Measurements from ENCODE around the gene TCEAL5.
A peak's percentile ranks its signal among the peaks of the same experiment; 100 is the strongest.
"Not testable (repeated sequence)": the region's sequence is repeated elsewhere in the genome, so short reads cannot be mapped to it uniquely, and the experiment has no call there.

The TCEAL5 gene, protein sequence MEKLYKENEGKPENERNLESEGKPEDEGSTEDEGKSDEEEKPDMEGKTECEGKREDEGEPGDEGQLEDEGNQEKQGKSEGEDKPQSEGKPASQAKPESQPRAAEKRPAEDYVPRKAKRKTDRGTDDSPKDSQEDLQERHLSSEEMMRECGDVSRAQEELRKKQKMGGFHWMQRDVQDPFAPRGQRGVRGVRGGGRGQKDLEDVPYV
- 0 to 0.09 (median 0) reads per million in 18 experiments for total RNA-seq

DNA sequence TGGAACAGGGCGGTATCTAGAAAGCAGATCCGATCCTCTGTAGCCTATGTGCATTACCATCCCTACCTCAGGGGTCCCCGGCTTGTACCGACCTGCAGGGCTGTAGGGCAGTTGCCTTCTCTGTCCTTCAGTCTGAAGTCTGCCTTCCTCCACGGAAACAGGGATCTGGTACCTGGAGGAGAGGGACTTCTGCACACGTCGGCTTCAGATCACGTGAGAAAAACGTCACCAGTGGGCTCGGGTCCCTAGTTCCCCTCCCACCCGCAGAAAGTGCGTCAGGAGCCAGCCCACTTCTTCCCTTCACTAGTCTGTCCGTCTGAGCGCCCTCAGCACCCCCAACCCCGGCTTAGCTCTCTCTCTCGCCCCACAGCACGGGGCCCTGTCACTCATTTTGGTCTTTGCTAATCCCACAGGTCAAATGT is at the start of gene TCEAL5:
TCEAL5 (minus strand) TSS at position 170 of the 422 bp plus-strand sequence. CDS start 2,187 bp downstream, outside the sequence.
- DNase-seq: no peak

DNA sequence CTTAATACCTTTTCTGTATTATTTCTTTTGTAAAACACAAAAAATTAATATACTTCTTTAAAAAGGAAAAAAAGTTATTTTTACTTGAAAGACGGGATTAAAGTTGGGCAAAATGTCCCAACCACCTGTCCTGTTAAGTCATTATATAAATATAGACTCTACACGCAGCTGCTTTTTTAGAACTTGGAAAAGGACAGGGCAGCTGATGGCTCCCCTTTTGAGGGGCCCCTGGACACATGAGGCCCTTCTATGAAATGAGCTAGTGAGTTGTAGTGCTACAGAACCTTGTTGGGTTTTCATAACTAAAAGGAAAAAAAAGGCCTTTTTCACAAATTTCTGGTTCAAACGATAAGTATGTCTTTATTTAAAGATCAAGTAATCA is 34.8 kb upstream of the TCEAL5 start:
- no peak for DNase-seq

DNA sequence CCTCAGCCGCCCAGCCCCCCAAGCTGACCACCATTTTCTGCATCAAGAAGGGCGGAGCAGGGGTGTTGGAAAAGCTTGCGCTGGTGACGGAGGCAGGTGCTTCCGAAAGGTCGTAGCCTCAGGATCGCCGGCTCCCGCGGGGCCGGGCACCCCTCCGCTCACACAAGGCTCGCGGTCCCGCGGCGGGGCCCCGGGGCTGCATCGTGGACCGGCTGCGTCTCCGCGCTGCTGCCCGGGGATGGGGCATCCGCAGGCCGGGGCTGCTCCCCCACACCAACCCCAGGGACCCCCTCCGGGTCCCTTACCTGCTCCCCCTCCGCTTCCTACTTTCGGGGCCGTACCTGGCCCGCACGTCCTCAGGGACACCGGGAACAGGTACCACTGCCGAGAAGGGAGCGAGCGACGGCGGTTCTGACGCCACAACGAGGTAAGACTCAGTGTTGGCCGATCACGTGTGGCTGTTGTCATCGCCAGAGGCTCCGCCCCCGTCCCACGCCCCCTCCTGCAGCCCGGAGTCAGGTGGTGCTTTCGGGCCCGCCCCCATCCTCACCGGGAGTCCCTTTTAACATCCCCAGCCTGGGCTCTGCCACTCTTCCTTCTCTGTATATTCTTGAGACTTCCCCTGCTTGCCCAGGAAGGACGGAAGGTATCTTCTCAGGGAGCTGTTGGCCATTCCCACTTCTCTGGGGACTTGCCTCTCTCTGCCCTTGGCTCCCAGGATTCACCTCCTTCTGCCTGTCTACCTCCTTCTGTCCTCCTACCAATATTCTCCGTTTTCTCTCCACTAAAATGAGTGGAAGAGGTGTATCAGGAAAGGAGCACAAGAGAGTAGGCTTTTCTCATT is 34.2 kb upstream of the TCEAL5 start, which contains the start of gene BEX2:
BEX2 (minus strand) TSS at position 436 of the 844 bp plus-strand sequence. CDS start 1,014 bp downstream, outside the sequence.
- DNase-seq: peak; percentile 4 to 8

DNA sequence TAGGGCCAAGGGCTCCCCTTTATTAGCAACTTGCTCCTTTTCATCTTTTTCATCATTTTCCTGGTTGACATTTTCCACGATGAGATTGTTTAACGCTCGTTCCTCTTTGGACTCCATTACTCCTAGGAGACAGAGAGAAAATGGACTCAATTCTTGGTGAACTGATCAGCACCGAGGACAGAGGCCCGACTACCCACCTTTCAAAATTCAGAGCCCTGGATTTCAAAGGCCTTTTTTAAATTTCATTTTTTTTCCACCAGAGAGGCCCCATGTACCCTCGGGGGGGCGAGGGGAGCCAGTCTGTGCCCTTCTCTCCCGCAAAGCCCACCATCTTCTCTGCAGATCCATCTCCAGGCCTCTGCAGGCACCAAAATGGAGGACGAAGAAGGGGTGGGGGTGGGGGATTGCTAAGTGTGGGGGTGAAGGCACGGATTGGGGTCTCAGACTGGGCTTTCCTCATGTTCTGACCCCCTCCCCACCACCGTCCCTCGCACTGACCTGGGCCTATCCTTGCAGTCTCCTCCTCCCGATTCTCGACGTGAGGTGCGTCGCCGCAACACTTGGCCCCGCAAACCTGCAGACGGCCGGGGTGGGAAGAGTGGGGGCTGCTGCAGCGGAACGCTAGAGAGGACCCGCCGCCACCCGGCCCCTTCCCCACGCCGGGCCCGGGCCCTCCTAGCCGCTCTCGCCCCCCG is 33.5 kb upstream of the TCEAL5 start:
- no peak for DNase-seq

DNA sequence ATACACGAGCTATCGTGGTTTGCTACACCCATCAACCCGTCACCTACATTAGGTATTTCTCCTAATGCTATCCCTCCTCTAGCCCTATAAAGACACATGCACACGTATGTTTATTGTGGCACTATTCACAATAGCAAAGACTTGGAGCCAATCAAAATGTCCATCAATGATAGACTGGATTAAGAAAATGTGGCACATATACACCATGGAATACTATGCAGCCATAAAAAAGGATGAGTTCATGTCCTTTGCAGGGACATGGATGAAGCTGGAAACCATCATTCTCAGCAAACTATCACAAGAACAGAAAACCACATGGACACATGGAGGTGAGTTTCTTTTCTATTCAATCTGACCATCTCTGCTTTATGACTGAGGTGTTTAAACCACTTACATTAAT is 29.1 kb upstream of the TCEAL5 start:
- DNase-seq: not testable (repeated sequence)

DNA sequence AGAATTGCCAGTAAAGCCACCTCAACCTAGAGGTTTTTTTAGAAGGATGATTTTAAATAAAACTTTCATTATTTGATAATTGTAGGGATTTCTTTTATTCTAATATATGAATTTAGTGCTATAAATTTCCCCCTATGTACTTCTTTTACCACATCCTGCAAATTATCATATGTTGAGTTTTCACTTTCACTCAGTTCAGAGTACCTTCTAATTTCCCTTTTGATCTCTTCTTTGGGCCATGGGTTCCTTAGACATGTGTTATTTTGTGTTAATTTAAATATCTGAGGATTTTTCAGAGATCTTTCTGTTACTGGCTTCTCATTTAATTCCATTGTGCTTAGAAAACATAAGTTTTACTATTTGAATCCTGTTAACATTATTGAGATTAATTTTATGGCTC is 28.2 kb upstream of the TCEAL5 start:
- DNase-seq: no peak

DNA sequence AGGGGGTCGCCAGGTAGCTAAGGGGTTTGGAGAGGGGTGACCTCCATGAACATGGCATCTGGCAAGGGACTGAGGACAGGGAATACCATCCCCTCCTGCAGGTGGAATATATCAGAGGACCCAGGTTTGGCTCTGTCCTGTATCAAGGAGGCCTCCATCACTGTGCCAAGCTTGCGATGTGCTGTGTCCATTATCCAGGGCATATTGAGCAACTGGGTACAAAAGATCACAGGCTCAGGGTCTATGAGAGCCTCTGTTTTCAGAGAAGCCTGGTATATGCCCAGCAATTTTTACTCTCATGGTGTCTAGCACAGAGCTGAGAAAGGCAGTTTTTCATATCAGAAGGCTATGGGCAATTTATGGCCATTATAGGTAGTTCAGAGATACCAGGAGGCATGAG is 16.6 kb upstream of the TCEAL5 start:
- no peak for DNase-seq

DNA sequence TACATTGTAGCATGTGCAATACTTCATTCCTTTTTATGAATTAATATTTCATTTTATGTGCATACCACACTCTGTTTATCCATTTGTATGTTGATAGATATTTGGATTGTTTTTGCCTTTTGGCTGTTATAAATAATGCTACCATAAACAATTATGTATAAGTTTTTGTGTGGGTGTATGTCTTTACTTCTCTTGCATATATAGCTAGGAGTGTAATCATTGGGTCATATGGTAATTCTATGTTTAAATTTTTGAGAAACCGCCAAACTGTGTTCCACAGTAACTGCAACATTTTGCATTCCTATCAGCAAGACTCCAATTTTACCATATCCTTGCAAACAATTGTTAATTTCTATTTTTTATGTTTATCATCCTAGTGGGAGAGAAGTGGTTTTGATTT is 3.1 kb upstream of the TCEAL5 start:
- no peak for DNase-seq

DNA sequence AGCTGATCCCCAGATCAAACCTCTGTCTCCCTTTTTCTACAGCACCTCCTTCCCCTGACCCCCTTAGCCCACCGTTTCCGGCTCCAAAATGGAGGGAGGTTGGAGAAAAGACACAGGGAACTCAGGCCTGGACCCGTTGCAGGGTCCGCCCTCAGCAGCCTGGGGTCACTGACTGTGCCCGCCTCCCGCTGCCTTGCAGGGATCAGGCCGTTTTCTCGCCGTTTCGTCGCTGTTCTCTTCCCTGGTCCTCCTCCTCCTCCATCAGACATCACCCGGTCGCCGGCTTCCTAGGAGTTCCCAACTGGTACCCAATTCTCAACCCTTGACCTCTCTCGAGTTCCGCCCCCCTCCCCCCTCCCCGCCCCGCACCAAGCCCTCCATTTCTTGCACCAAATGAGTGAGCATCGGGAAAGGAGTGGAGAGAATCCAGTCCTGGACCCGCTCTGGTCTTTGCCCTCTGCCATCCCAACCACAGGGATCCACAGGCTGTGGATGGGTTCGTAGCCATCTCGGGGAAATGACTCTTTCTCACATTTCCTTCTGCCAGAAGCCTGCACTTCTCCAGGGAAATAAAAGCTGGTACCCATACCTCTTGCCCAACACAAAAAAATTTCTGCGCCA is 493 bp downstream of the TCEAL5 start:
- DNase-seq: no peak

DNA sequence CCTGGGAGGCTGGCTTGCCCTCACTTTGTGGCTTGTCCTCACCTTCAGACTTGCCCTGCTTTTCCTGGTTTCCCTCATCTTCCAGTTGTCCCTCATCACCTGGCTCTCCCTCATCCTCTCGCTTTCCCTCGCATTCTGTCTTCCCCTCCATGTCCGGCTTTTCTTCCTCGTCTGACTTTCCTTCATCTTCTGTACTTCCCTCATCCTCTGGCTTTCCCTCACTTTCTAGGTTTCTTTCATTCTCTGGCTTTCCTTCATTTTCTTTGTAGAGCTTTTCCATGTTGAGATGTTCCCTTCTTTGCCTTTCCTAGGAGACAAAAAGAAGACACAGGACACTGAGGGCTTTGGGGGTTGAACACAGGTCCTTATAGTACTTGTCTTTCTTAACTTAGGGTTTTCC is 2.3 kb downstream of the TCEAL5 start:
- DNase-seq: no peak

DNA sequence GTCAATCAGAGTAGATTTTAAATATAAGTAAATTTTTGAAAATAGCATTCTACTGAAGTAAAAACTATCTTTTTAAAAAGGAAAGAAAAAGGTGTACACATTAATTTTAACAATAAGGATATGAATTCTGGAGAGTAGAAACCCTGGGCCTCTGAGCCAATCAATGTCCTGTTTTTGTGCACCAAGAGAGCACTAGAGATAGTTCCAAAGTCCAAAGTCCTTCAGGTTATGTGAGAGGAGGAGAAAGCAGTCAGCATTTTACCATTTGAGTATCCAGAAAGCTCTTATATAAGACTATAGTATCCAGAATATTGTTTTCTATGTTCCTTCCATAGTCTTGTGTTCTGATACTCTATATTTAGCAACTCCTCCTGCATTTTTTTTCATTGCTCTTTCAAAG is 18.3 kb downstream of the TCEAL5 start:
- no peak for DNase-seq

DNA sequence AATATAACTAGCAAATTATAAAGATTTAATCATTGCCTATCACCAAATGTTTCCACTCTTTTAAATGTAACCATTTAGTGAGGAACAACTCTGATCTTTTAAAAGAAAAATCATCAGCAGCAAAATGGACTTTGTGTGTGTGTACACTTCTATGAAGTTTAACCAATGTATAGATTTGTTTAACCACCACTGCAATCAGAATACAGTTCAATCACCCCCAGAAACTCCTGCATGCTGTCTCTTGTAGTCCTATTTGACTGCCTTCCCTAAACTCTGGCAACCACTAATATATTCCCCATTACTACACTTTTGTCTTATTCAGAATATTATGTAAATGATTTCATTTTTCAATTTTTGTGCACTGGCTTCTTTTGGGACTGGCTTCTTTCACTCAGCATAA is 19.9 kb downstream of the TCEAL5 start:
- DNase-seq: no peak

DNA sequence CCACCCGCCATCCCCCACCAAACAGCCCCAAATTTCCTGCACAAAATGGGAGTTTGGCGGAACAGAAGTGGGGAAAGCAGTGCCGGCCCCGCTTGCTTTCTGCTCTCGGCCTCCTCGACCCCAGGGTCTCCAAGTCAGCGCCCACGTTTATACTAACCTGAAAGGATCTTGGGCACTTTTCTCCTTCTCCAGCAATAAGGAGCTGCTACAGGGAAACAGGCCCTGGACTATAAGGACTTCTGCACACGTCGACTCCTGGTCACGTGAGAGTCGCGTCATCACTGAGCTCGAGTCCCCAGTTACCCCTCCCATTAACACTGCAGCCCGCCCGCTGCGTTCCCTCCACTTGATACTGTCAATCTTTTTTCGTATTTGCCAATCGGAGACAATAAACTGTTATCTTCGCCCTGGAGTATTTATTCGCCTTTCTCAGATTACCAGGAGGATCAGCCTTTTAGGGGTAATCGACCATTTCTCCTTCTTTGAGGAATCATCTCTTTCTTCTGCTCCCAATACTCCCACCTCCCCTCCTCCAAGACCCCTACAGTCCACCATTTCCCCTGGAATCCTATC is 21.5 kb downstream of the TCEAL5 start, which contains the start of gene TCEAL8:
TCEAL8 (minus strand) TSS at position 235 of the 573 bp plus-strand sequence. CDS start 1,176 bp downstream, outside the sequence.
- DNase-seq: peak; percentile 59 to 73

DNA sequence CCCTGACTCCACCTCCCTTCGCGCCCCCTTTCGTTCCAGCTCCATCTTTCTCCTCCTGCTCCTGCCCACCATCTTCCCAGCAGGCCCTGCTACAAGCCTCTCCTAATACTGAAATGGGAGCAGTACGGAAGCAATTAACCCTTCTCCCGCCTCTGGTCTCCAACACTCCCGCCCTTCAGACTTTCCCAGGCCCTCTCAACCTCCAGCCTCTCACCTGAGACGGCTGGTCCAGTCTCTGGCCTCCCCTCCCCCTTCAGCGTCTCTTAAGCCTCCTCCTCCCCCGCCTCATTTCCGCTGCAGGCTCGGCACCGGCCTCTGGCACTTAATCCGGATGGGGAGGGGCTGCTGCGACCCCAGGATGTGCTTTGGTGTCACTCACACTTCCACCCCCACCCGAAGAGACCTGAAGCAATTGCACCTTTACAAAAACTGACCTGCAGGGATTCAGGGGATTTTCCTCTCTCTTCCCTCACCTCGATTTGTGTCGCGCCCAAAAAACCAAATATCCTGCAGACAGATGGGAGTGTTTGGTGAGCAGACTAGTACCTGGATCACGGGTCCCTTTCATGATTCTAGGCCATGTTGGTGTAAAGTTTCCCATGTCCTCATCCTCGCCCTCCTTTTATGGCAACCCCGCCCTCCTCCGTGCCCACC is 22.3 kb downstream of the TCEAL5 start:
- peak in 1 of 2 donors; percentile 0 for DNase-seq

DNA sequence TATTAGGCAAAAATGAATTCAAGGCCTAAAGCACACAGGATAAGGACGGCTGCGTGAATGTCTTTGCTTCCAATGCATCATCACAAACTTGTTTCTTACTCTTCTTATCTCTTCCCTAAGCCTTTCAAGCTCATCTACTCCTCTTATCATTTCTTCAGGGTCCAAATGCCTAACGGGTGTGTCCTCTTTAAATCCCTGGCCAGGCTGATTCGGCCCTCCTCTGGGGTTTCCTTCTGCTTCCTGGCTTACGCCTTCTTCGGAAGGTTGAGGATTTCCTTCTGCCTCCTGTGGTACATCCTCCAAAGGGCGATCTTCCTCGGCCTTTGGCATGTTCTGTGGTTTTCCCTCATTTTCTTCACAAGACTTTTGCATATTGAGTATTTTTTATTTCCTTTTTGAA is 22.9 kb downstream of the TCEAL5 start:
- peak; percentile 3 to 7 for DNase-seq

DNA sequence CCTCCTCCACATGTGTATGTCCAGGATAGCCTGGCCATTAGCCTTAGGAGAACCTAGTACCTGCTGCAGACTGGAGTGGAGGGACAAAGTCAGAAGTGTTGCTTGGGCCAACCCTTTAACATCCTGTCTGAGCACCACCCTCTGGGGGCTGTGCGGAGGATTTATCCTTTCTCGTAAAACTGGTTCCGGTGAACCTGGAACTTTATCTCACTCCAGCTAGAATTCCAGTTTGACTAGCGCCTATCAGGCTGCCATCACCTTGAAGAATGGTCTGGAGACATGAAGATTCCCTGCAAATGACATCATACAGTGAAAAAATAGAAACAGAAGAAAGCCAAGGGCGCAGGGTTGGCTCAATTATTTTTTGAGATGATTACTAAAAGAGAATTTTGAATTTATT is 25.6 kb downstream of the TCEAL5 start:
- DNase-seq: no peak

DNA sequence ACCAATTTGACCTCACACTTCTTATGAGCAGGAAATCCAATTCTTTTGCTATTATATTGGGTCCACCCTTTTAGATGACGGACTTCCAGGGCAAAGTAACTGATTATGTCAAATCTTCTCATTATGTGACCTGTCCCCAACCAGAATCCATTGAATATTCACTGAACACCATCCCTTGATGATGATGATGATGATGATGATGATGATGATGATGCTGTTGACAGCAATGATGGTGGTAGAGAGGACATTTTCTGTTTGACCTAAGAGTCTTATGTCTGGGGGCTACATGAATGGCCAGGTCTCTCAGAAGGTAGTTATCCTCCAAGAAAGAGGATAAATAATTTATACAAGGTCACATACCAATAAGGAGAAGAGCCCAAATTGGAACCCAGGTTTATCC is 26.7 kb downstream of the TCEAL5 start:
- no peak for DNase-seq

DNA sequence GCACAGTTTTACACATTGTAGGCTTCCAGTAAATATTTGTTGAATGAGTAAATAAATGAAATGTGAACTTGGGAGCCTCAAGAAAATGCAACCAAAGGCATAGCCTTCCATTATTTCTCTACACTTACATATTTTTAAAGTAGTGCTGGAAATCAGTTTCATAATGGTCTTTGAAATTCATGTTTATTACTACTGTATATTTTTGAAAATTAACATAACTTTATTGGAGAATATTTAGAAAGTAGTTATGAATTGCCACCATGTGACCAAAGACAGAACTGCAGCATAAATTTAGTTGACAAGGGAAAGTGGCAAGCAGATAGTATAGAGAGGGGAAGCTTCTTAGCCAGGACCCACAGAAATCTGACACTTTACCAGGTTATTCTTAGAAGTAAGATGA is 28.0 kb downstream of the TCEAL5 start:
- DNase-seq: peak; percentile 2 to 40

DNA sequence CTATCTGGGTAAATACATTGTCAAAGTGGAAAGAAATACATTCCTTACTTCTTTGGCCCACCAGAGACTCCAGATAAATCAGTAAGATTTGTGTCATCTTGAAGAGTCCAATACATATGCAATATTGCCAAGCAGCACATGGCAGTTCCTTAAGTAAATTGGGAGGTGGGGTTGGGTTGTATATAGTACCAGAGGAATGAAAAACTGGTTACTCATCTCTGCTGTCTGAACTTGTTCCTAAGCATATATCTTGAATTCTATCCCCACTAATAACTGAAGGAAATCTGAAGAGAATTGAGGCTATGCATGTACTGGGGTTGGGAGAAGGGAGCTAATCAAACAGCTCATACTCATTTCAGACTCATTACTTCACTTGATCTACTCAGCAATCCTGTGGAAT is 36.4 kb downstream of the TCEAL5 start:
- DNase-seq: no peak

DNA sequence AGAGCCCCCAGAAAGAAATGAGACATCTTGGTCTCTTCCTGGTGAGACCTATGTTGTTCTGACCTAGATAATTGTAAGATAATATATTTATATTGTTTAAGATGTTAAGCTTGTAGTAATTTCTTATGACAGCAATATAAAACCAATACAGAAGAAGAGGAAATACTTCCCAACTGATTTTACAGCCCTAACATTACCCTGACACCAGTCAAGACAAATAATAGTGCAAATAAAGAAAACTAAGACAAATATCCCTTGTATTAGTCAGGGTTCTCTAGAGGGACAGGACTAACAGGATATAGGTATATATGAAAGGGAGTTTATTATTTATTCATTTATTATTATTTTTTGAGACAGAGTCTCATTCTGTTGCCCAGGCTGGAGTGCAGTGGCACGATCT is 40.3 kb downstream of the TCEAL5 start:
- DNase-seq: no peak

DNA sequence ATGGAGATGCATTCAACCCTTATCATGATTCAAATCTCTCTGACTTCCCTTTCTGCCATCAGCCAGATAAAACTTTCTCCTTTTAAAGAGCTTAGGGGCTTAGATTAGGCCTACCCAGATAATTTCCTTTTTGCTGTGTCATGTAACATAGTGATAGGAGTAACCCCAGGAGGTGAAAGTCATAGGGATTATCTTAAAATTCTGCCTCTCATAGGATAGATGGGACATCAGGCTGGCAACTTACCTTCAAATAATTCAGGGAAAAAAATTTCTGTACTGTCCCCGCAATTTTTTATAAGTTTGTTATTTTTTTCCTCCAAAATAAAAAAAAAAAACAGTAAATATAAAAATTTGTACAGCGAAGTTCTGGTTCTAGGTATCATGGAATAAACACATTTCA is 40.9 kb downstream of the TCEAL5 start:
- DNase-seq: not testable (repeated sequence)

DNA sequence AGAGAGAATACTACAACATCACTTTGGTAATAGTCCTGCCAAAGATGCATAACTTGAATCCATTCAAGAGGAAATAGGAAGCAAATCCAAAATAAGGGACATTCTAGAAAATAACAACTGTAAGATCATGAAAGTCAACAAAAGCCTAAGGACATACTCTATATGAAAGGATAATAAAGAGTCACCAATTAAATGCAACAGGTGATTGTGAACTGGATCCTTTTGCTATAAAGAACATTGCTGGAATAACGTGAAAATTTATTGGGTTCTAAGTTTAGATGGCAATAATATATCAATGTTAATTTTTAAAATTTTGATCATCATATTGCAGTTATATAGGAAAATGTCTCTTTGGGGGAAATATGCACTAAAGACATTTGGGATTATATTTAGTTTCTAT is 41.7 kb downstream of the TCEAL5 start:
- DNase-seq: no peak
